HG03432 (cell line): ENCODE data around the gene TOX2.

Experiments used
- ATAC-seq: cut with Tn5 transposase; IDR thresholded peaks from one replicate; pipeline ENCODE4 v1.9.1; 2021; ENCODE audit warnings: mild to moderate bottlenecking, moderate library complexity; ENCODE audit not compliant: unreplicated experiment

TOX2 gene

DNA sequence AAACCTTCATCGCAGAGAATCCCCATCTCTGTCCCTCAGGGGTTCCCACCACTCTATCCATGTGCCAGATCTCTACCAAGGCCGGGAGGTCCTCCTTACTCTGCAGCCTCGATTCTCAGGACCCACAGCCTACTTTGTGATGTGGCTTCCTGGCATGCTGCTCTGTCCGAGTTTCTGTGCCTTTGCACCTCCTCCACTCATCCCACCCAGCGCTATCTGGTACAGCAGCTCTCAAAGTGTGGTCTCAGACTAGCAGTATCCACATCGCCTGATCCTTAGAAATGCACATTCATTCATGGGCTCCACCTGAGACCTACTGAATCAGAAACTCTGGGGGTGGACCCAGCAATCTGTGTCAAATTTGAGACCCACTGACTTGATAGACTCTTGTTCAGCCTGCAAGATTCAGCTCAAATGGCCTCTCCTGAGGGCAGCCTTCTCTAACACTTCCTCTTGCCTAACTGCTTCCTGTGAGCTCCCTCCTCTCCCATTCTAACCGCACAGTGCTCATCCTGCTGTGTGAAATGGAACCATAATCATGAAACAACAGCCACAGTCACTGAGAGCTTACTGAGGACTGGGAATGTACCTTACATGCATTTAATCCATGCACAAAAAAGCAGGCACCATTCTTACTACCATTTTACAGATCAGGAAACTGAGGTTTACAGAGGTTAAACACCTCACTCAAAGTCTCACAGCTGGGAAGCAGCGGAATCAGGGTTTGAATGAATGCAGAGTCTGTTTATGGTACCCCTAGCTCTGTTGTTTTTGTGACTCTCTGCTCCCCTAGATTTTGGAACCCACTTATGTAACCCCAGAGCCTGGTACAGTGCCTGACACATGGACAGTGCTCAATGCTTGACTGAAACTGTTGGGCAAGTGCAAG, 202.9 kb downstream of the TOX2 start:
- no peak for ATAC-seq

DNA sequence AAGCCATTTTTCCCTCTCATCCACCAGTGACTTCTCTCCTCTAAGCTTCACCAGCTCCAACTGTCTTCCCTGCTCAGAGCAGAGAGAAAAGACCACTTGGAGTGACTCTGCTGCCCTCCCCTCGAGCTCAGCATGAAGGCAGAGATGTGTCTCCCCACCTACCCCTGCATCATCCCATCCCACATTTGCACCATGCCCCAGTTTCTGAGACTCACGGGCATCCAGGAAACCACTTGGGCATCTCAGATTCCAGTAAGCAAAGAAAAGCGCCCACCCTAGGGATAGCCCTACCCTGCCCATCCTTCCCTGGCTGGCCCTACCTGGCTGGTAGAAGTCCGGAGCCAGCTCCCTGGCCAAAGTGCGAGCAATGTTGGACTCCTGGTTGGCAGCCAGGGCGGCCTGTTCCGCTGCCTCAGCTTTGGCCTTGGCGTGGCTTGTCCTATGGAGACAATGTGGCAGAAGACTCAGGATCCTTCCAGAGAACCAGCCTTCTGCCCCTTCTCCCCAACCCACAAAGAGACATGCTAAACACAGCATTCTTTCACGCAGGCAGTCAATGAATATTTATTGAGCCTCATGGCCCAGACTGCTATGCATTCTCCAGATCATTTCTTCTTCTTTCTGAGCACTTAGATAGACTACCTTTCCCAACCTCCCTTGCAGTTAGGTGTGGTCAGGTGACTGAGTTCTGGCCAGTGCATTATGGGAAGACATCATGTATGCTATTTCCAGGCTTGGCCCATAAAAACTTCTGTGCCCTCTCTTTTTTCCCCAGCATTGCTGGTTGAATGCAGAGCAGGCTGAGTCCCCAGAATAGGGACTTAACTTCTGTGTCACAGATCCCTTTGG, 203.8 kb downstream of the TOX2 start:
- ATAC-seq, result no peak
